ENCODE results near the gene TKTL1.

Gene TKTL1

DNA sequence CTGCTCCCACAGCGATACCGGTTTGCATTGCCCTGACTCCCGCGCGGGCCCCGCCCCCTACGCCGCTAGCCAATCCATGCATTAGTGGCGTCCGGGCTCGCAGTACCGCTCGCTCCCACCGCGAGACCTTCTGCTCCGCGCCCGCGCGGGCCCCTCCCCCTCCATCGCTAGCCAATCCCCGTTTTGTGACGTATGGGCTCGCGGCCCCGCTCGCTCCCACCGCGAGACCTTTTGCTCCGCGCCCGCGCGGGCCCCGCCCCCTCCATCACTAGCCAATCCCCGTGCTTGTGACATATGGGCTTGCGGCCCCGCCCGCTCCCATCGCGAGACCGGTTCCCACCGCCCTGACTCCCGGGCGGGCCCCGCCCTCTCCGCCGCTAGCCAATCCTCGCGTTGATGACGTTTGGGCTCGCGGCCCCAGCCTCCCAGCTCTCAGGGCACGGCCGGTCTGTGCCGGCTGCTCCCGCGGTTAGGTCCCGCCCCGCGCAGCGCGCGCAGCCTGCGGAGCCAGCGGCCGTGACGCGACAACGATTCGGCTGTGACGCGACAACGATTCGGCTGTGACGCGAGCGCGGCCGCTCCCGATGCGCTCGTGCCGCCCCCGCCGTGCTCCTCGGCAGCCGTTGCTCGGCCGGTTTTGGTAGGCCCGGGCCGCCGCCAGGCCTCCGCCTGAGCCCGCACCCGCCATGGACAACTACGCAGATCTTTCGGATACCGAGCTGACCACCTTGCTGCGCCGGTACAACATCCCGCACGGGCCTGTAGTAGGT lies 83.4 kb downstream of the TKTL1 start, which contains the start of gene EMD:
EMD (plus strand) TSS at position 497 of the 770 bp plus-strand sequence; CDS start at position 687, 190 bp downstream.
- peak; percentile 98 to 100 for DNase-seq

DNA sequence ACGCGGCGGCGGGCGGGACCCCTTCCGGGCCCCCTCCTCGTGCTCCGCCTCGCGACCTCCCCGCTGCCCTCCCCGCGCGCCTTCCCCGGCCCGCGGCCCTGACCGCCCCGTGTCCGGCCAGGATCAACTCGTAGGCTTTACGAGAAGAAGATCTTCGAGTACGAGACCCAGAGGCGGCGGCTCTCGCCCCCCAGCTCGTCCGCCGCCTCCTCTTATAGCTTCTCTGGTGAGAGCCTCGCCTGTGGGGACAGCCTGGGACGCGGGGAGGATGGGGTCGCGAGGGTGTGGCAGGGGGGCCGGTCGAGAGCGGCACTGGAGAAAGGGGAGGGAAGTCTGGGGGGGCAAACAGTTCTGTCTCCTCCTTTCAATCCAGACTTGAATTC lies 84.0 kb downstream of the TKTL1 start:
- no peak for DNase-seq
